HUES6 (cell line): ENCODE measurements around the gene MDFIC.
"Not testable (repeated sequence)": the region's sequence is repeated elsewhere in the genome, so short reads cannot be mapped to it uniquely, and the experiment has no call there.

Experiments used
- H3K27ac ChIP-seq: 2 replicates; pipeline ENCODE4 v1.7.0; 2013; ENCODE audit warnings: low read depth, mild to moderate bottlenecking, low read length, inconsistent platforms
- H3K27me3 ChIP-seq: 2 replicates; pipeline ENCODE4 v1.6.1; 2013; ENCODE audit warnings: low read length; ENCODE audit not compliant: control insufficient read depth, insufficient read depth
- H3K36me3 ChIP-seq: 2 replicates; pipeline ENCODE4 v1.6.1; 2013; ENCODE audit warnings: low read length; ENCODE audit not compliant: control insufficient read depth, insufficient read depth
- H3K4me1 ChIP-seq: 2 replicates; pipeline ENCODE4 v1.6.1; 2013; ENCODE audit warnings: low read length; ENCODE audit not compliant: control insufficient read depth, insufficient read depth
- H3K4me3 ChIP-seq: 2 replicates; pipeline ENCODE4 v1.5.1; 2013; ENCODE audit warnings: low read depth, low read length
- H3K9ac ChIP-seq: one replicate; pipeline ENCODE4 v1.6.1; 2013; ENCODE audit warnings: mild to moderate bottlenecking, low read length
- H3K9me3 ChIP-seq: 2 replicates; pipeline ENCODE4 v1.6.1; 2013; ENCODE audit warnings: low read depth, low read length; ENCODE audit not compliant: control insufficient read depth, insufficient read depth

MDFIC gene

GRCh38 chr7:114922026-114922651 lies at the start of gene MDFIC:
Gene MDFIC, plus strand, starts transcription at chr7:114922094. Its CDS starts 940 bp downstream, at chr7:114923034.
- Histone ChIP-seq H3K36me3 (no peaks in the 10 kb centered on the region), H3K9me3 (no peaks in the 10 kb centered on the region)

GRCh38 chr7:114874170-114874569 lies 47.7 kb upstream of the MDFIC start:
- H3K36me3 ChIP-seq, result no peaks in the 10 kb centered on the region
- H3K4me3 ChIP-seq, result no peak overlapping the region
- no peak overlapping the region for H3K27ac ChIP-seq
- no peaks in the 10 kb centered on the region for H3K4me1 ChIP-seq
- H3K27me3 ChIP-seq, result no peaks in the 10 kb centered on the region
- H3K9me3 ChIP-seq, result no peaks in the 10 kb centered on the region; the same call in 1 of the 2 replicates
- H3K9ac ChIP-seq, result no peak overlapping the region

More at GRCh38 chr7:114922026-114922651, at the start of gene MDFIC:
- Histone ChIP-seq H3K9ac (peak within 1 kb of the TSS; percentile 80), H3K27ac (peak within 1 kb of the TSS; percentile 60; the same call in 1 of the 2 replicates), H3K4me3 (peak within 1 kb of the TSS; percentile 68), H3K27me3 (peaks cover 4% of the 10 kb centered on the region; the same call in 1 of the 2 replicates), H3K4me1 (peaks cover 14% of the 10 kb centered on the region)

GRCh38 chr7:114875186-114875585 lies 46.7 kb upstream of the MDFIC start:
- H3K9ac ChIP-seq, result no peak overlapping the region
- peaks cover 5% of the 10 kb centered on the region; the same call in 1 of the 2 replicates for H3K9me3 ChIP-seq
- H3K27me3 ChIP-seq, result no peaks in the 10 kb centered on the region
- H3K4me3 ChIP-seq, result no peak overlapping the region
- no peaks in the 10 kb centered on the region for H3K36me3 ChIP-seq
- H3K4me1 ChIP-seq, result no peaks in the 10 kb centered on the region
- no peak overlapping the region for H3K27ac ChIP-seq

DNA sequence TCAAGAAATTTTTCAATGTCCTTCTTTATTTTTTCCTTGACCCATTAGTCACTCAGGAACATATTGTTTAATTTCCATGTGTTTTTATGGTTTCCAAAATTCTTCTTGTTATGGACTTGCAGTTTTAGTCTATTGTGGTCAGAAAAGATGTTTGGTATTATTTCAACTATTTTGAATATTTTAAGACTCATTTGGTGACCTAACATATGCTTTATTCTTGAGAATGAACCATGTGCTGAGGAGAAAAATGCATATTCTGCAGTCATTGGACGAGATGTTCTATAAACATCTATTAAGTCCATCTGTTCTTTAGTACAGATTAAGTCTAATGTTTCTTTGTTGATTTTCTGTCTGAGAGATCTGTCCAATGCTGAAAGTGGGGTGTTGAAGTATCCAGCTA lies 42.3 kb upstream of the MDFIC start:
- Histone ChIP-seq H3K27ac (no peak overlapping the region), H3K9me3 (peaks cover 5% of the 10 kb centered on the region; the same call in 1 of the 2 replicates), H3K27me3 (no peaks in the 10 kb centered on the region), H3K4me3 (no peak overlapping the region), H3K36me3 (no peaks in the 10 kb centered on the region), H3K4me1 (no peaks in the 10 kb centered on the region), H3K9ac (no peak overlapping the region)

- H3K4me1 ChIP-seq, result peaks cover 4% of the 10 kb centered on the region; the same call in 1 of the 2 replicates
- no peaks in the 10 kb centered on the region for H3K36me3 ChIP-seq
- H3K27ac ChIP-seq, result no peak overlapping the region
- H3K9ac ChIP-seq, result no peak overlapping the region
- H3K4me3 ChIP-seq, result no peak overlapping the region
- no peaks in the 10 kb centered on the region for H3K9me3 ChIP-seq
- no peaks in the 10 kb centered on the region for H3K27me3 ChIP-seq
These were observed 36.1 kb upstream of the MDFIC start for GRCh38 chr7:114885836-114886235.

GRCh38 chr7:114886241-114886640 lies 35.7 kb upstream of the MDFIC start:
- H3K9ac ChIP-seq, result no peak overlapping the region

DNA sequence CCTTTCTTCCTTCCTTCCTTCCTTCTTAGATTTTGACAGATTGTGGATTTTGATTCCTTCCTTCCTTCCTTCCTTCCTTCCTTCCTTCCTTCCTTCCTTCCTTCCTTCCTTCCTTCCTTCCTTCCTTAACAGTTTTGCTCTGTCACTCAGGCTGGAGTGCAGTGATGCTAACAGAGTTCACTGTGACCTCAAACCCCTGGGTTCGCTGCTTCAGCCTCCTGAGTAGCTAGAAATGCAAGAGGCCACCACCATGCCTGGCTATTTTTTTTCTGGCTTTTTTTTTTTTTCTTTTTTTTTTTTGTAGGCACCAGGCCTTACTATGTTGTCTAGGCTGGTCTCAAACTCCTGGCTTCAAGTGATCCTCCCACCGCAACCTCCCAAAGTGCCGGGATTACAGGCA lies 32.8 kb upstream of the MDFIC start:
- not testable (repeated sequence) for H3K27me3 ChIP-seq, H3K27ac ChIP-seq, H3K9ac ChIP-seq

More at GRCh38 chr7:114886241-114886640, 35.7 kb upstream of the MDFIC start:
- no peaks in the 10 kb centered on the region for H3K9me3 ChIP-seq
- no peaks in the 10 kb centered on the region for H3K36me3 ChIP-seq
- peaks cover 4% of the 10 kb centered on the region; the same call in 1 of the 2 replicates for H3K4me1 ChIP-seq
- H3K4me3 ChIP-seq, result no peak overlapping the region
- no peaks in the 10 kb centered on the region for H3K27me3 ChIP-seq
- no peak overlapping the region for H3K27ac ChIP-seq

GRCh38 chr7:114889646-114890285 lies 32.1 kb upstream of the MDFIC start:
- H3K4me1 ChIP-seq, result peaks cover 4% of the 10 kb centered on the region; the same call in 1 of the 2 replicates
- H3K4me3 ChIP-seq, result no peak overlapping the region
- H3K27me3 ChIP-seq, result no peaks in the 10 kb centered on the region
- no peaks in the 10 kb centered on the region; the same call in 1 of the 2 replicates for H3K9me3 ChIP-seq
- H3K27ac ChIP-seq, result no peak overlapping the region
- no peak overlapping the region for H3K9ac ChIP-seq
- H3K36me3 ChIP-seq, result no peaks in the 10 kb centered on the region

More for the DNA sequence above, 32.8 kb upstream of the MDFIC start:
- H3K4me1 ChIP-seq, H3K36me3 ChIP-seq, H3K4me3 ChIP-seq, H3K9me3 ChIP-seq: not testable (repeated sequence)

GRCh38 chr7:114890561-114890960 lies 31.3 kb upstream of the MDFIC start:
- peaks cover 4% of the 10 kb centered on the region; the same call in 1 of the 2 replicates for H3K4me1 ChIP-seq
- H3K27me3 ChIP-seq, result no peaks in the 10 kb centered on the region
- no peaks in the 10 kb centered on the region; the same call in 1 of the 2 replicates for H3K9me3 ChIP-seq
- no peak overlapping the region for H3K9ac ChIP-seq
- H3K27ac ChIP-seq, result no peak overlapping the region
- no peak overlapping the region for H3K4me3 ChIP-seq
- H3K36me3 ChIP-seq, result no peaks in the 10 kb centered on the region

DNA sequence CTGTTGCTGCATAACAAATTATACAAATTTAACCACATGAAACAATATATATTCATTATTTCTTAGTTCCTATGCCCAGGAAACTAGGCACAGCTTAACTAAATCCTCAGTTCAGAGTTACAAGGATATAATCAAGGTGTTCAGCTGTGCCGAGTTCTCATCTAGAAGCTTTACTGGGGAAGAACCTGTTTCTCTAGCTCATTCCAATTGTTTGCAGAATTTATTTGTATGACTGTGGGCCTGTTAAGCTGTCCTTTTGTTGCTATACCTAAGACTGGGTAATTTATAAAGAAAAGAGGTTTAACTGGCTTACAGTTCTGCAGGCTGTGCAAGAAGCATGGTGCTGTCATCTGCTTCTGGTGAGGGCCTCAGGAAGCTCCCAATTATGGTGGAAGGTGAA lies 21.8 kb upstream of the MDFIC start:
- no peak overlapping the region for H3K27ac ChIP-seq
- no peaks in the 10 kb centered on the region for H3K9me3 ChIP-seq
- no peaks in the 10 kb centered on the region for H3K4me1 ChIP-seq
- no peaks in the 10 kb centered on the region for H3K27me3 ChIP-seq
- no peak overlapping the region for H3K9ac ChIP-seq
- H3K36me3 ChIP-seq, result no peaks in the 10 kb centered on the region
- no peak overlapping the region for H3K4me3 ChIP-seq

DNA sequence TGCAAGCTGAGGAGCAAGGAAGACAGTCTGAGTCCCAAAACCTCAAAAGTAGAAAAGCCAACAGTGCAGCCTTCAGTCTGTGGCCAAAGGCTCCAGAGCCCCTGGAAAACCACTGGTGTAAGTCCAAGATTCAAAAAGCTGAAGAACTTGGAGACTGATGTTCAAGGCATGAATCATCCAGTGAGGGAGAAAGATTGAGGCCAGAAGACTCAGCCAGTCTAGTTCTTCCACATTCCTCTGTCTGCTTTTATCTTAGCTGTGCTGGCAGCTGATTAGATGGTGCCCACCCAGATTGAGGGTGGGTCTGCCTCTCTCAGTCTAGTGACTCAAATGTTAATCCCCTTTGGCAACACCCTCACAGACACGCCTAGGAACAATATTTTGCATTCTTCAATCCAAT lies 20.1 kb upstream of the MDFIC start:
- Histone ChIP-seq H3K9ac (no peak overlapping the region), H3K4me1 (no peaks in the 10 kb centered on the region), H3K4me3 (no peak overlapping the region), H3K36me3 (no peaks in the 10 kb centered on the region), H3K27ac (no peak overlapping the region), H3K27me3 (no peaks in the 10 kb centered on the region), H3K9me3 (no peaks in the 10 kb centered on the region)
